ENCODE results near the gene TAF6. TPM values are rescaled to one million over a fixed set of nuclear protein-coding genes. Genes with fewer than 3 reads are reported as not detected.

The TAF6 gene
- total and polyA plus RNA-seq, 2 of the 4 experiments (the other 2 are of a cell fraction): 11.3 to 55.3 TPM

- peaks cover 20% of the 10 kb centered on the region for H4K20me1 ChIP-seq (ENCODE audit: insufficient read depth, low read length)
- H3K9me3 ChIP-seq (ENCODE audit: control insufficient read depth, insufficient read depth, low read length): peaks cover 56% of the 10 kb centered on the region
- no peak overlapping the region for H3K27ac ChIP-seq (ENCODE audit: insufficient read depth, low read length)
- peaks cover 29 to 64% of the 10 kb centered on the region in 2 experiments for H3K79me1 ChIP-seq (ENCODE audit: low read depth in 1 of 2, low read length in 2 of 2)
- no peak overlapping the region for H2BK15ac ChIP-seq (ENCODE audit: low read depth, low read length)
- dilution Hi-C loops (cut with HindIII; ENCODE audit: low sequenced_read_pairs, unreplicated experiment) (no loop called here), intact Hi-C loops (cut with micrococcal nuclease) (no loop called here), in situ Hi-C loops (cut with MboI; ENCODE audit: low sequenced_read_pairs) (no loop called here)
- H4K5ac ChIP-seq (ENCODE audit: low read depth, low read length): no peak overlapping the region
- H3K9me1 ChIP-seq (ENCODE audit: insufficient read depth, low read length): peaks cover 5% of the 10 kb centered on the region; the same call in 1 of the 2 replicates
- WGBS, 2 experiments (ENCODE audit: extremely low coverage in 2 of 2, insufficient read length in 1 of 2): 93% methylated on average over 3 of the region's 6 CpGs; no CpG with 5 or more reads in 1 of the 2 experiments
- no peak overlapping the region for H3K4me3 ChIP-seq (ENCODE audit: insufficient read depth, low read depth, low read length)
- no peak overlapping the region for H2AFZ ChIP-seq (replicated peaks; ENCODE audit: low read length, poor library complexity)
- no peak overlapping the region for H2BK20ac ChIP-seq (ENCODE audit: low read depth, low read length)
- no peak overlapping the region for H3K4me2 ChIP-seq (ENCODE audit: low read depth, low read length)
- peaks cover 84% of the 10 kb centered on the region for H3K36me3 ChIP-seq (ENCODE audit: control insufficient read depth, insufficient read depth, low read length)
- CTCF ChIA-PET: interaction anchor here (0.6 to 0.7 kb wide), 2 partner anchors 27 to 59 kb away, joined by 3 to 7 read pairs; no protein-coding TSS in a partner anchor
- H3K9ac ChIP-seq (ENCODE audit: low read depth, low read length): no peak overlapping the region
- H2BK5ac ChIP-seq (ENCODE audit: low read depth, low read length, poor library complexity, severe bottlenecking): no peak overlapping the region
- no peak overlapping the region for H4K91ac ChIP-seq (ENCODE audit: insufficient read depth, low read depth, low read length)
- H3K18ac ChIP-seq (ENCODE audit: low read depth, low read length): no peak overlapping the region
- H3K4me1 ChIP-seq (ENCODE audit: control insufficient read depth, insufficient read depth, low read length): peaks cover 3% of the 10 kb centered on the region; the same call in 1 of the 2 replicates
- TF ChIP-seq ELK1 (IDR thresholded peaks at IDR 0.05; ENCODE audit: borderline replicate concordance, low read depth, low read length) (no peak), BHLHE40 (IDR thresholded peaks at IDR 0.05; ENCODE audit: low read depth, low read length) (no peak), MXI1 (IDR thresholded peaks at IDR 0.05; ENCODE audit: borderline replicate concordance, low read depth, low read length) (no peak), USF2 (IDR thresholded peaks at IDR 0.05; ENCODE audit: low read depth, low read length) (no peak), MAZ (IDR thresholded peaks at IDR 0.05; ENCODE audit: borderline replicate concordance, low read depth, low read length) (no peak), RCOR1 (IDR thresholded peaks at IDR 0.05; ENCODE audit: insufficient replicate concordance, low read length) (no peak), RFX5 (IDR thresholded peaks at IDR 0.05; ENCODE audit: low read depth, low read length) (no peak), CTCF (conservative IDR thresholded peaks at IDR 0.05; ENCODE audit: low read depth, low read length) (no peak), CHD1 (IDR thresholded peaks at IDR 0.05; ENCODE audit: low read depth, low read length) (no peak), FOS (IDR thresholded peaks at IDR 0.05; ENCODE audit: low read depth, low read length) (no peak), MAFK (IDR thresholded peaks at IDR 0.05; ENCODE audit: low read depth, low read length) (no peak), RAD21 (IDR thresholded peaks at IDR 0.05; ENCODE audit: low read length) (no peak), SMC3 (IDR thresholded peaks at IDR 0.05; ENCODE audit: low read depth, low read length) (no peak), POLR2A (IDR thresholded peaks at IDR 0.05; ENCODE audit: low read depth, low read length) (no peak), NFE2L2 (IDR thresholded peaks at IDR 0.05; ENCODE audit: low read depth, low read length) (no peak), CEBPB (IDR thresholded peaks at IDR 0.05; ENCODE audit: low read depth, low read length) (no peak)
- no peak overlapping the region for H3K56ac ChIP-seq (ENCODE audit: extremely low read depth, insufficient read depth, low read length)
- DNase-seq: no peak
- no peak overlapping the region for H3K4ac ChIP-seq (ENCODE audit: low read depth, low read length)
- no peak overlapping the region for H2AK5ac ChIP-seq (ENCODE audit: low read depth, low read length)
- no peak overlapping the region for H2BK120ac ChIP-seq (ENCODE audit: low read depth, low read length)
- no peak overlapping the region for H3K23ac ChIP-seq (ENCODE audit: low read depth, low read length)
- H3K14ac ChIP-seq (replicated peaks; ENCODE audit: low read depth, low read length): no peak overlapping the region
- no peak overlapping the region for H4K8ac ChIP-seq (ENCODE audit: low read depth in 2 of 2, low read length in 2 of 2)
- POLR2A ChIA-PET (ENCODE audit: unreplicated experiment): no interaction called here
- BruUV-seq (replicated peaks): no TSS peak
- H2AK9ac ChIP-seq (replicated peaks; ENCODE audit: low read depth, low read length, poor library complexity): no peak overlapping the region
- no peak for ATAC-seq (ENCODE audit: low read depth)
- no peaks in the 10 kb centered on the region for H3K27me3 ChIP-seq (ENCODE audit: control insufficient read depth, insufficient read depth, low read length)
These were observed 43.7 kb downstream of the TAF6 start for GRCh38 chr7:100075418-100075817.
